Epithelial cell of esophagus (primary cell): Measurements from ENCODE around the gene CPNE4.

Source experiments
- DNase-seq: peaks from one replicate; pipeline ENCODE4 v3.0.0; 2010; ENCODE audit warnings: low read depth
- H3K4me3 ChIP-seq: 2 replicates; pipeline ENCODE4 v1.5.1; 2011; ENCODE audit warnings: mild to moderate bottlenecking, low read length, control low read depth
- CTCF ChIP-seq: IDR thresholded peaks from 2 replicates; pipeline ENCODE4 v1.5.1; 2011; ENCODE audit warnings: low read depth, mild to moderate bottlenecking, low read length, control low read depth, inconsistent platforms; ENCODE audit not compliant: insufficient read depth; ENCODE audit errors: missing control alignments

The CPNE4 gene

GRCh38 chr3:131811481-131811880 is 223.3 kb downstream of the CPNE4 start:
- no peak for TF ChIP-seq CTCF
- H3K4me3 ChIP-seq = no peak overlapping the region
- DNase-seq = no peak

GRCh38 chr3:131807822-131808221 is 227.0 kb downstream of the CPNE4 start:
- no peak overlapping the region for H3K4me3 ChIP-seq
- DNase-seq = no peak
- no peak for TF ChIP-seq CTCF

- TF ChIP-seq CTCF = no peak
- no peak overlapping the region for H3K4me3 ChIP-seq
- no peak for DNase-seq
Measured at GRCh38 chr3:131806736-131807135, 228.1 kb downstream of the CPNE4 start.

- DNase-seq = no peak
- TF ChIP-seq CTCF = no peak
- no peak overlapping the region for H3K4me3 ChIP-seq
Measured at GRCh38 chr3:131804565-131805133, 230.2 kb downstream of the CPNE4 start.

GRCh38 chr3:131803113-131803512 is 231.7 kb downstream of the CPNE4 start:
- TF ChIP-seq CTCF = no peak
- DNase-seq = no peak
- H3K4me3 ChIP-seq = no peak overlapping the region

- DNase-seq = no peak
- H3K4me3 ChIP-seq = no peak overlapping the region
- no peak for TF ChIP-seq CTCF
Measured at GRCh38 chr3:131802029-131802428, 232.8 kb downstream of the CPNE4 start.

GRCh38 chr3:131801566-131801965 is 233.2 kb downstream of the CPNE4 start:
- no peak overlapping the region for H3K4me3 ChIP-seq
- DNase-seq = no peak
- no peak for TF ChIP-seq CTCF
